8988T (cell line): Measurements from ENCODE around the gene NXPH1.

Source experiments
- DNase-seq: peaks from one replicate; pipeline ENCODE4 v3.0.0; 2011

The NXPH1 gene

GRCh38 chr7:8436965-8437364 lies 3.6 kb downstream of the NXPH1 start:
- DNase-seq, result peak; percentile 94

DNA sequence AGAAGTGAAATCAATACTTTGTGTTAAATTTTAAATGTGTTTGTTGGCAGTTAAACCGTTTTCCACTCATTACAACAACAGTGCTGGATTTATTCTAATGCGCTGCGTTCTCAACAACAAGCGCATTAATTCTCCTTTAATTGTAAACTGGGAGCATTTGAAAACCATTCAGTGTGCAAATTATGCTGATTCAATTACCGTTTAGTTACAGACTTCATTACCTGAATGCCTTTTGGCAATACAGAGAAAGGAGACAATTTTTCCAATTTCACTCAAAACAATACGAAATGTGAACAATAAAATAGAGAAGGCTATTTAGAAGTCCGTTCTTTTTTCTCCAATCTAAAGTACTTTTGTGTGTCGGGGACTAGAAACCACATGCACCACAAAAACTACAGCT lies 4.2 kb downstream of the NXPH1 start:
- DNase-seq, result no peak

- DNase-seq, result no peak
These were observed 7.3 kb downstream of the NXPH1 start for GRCh38 chr7:8440670-8441069.

- DNase-seq, result no peak
These were observed 7.9 kb downstream of the NXPH1 start for GRCh38 chr7:8441106-8441965.

DNA sequence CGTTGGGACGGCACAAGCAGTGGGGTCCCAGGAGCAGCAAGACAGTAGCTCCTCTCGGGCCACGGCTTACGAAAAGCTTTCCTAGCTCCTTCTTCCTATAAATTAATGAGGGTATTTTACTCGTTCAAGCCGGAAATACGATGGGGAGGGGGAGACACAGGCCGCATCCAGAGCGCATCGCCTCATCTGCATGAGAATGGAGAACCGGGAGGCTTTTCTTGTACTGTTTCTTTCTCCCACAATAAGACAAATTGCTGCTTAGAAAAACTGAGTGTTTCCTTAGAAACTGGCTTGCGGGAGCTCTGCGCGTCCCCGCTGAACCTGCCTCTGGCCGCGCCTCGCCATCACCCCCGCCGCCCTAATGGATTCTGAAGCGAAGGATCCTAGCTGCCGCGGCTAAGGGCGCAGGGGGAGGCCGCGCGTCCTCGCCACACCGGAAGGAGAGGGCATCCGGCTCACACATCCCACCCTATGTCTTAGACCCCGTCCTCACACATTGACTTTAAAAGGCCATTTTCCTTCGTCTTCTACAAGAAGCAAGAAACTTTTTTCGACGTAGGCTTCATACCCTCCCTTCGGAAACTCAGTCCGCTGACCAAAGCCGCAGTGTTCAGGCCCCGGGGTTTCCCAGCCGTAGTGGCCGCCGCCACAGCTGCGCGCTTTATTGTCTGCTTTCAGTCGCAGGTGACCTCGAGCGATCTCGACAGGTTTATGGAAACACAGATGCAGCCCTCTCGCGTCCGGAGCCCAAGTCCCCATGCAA lies 8.8 kb downstream of the NXPH1 start:
- DNase-seq, result no peak

DNA sequence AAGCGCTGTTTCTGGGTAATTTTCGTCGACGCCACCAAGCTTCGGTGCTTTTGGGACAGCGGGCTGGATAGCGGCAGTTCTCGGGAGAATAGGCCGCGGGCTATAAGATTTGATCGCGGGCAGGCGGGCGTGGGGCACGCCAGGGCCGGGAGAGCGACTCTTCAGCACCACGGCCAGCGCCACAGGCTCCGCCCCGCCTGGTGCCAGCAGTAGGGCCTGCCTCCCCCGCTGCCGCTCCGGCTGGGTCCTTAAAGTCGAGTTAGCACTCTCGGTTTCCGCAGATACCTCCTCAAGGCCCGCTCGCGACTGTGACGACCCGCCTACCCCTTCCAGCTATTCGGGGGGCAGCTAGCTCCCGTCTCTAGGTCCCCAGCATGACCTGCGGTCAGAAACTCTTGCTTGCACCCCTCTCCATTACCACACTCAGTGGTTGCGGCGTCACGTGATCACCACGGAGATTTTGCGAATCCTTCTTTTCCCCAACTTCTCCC lies 9.4 kb downstream of the NXPH1 start:
- DNase-seq, result no peak

GRCh38 chr7:8443576-8444467 lies 10.4 kb downstream of the NXPH1 start:
- no peak for DNase-seq

- DNase-seq, result no peak
These were observed 11.0 kb downstream of the NXPH1 start for GRCh38 chr7:8444468-8444769.

DNA sequence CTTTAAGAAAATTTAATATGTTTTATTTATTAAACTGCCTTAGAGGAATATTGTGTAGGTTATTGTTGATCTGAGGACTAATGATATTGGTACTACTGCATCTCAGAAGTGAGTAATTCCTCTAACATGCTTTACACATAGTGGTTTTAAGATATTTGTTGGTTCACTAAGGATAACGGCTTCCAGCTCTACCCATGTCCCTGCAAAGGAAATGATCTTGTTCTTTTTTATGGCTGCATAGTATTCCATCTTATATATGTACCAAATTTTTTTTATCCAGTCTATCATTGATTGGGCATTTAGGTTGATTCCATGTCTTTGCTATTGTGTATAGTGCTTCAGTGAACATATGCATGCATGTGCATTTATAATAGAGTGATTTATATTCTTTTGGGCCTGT lies 20.1 kb downstream of the NXPH1 start:
- DNase-seq, result no peak

- DNase-seq, result no peak
These were observed 22.0 kb downstream of the NXPH1 start for GRCh38 chr7:8455426-8455825.

DNA sequence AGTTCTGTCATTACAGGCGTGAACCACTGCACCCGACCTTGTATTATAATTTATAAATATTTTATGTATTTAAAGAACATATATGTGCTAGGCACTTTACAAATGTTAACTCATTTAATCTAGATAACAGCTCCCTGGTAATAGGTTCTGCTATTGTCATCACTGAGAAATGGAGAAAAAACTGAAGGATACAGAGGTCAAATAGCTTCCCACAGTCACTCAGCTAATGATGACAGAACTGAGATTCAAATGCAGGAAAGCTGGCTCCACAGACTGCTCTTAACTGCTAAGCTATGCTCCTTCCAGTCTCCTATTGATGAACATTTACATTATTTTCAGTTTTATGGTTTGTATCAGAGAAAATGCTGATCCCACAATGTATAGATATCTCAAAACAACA lies 28.9 kb downstream of the NXPH1 start:
- DNase-seq, result no peak

- DNase-seq, result no peak
These were observed 31.9 kb downstream of the NXPH1 start for GRCh38 chr7:8465338-8465737.

- DNase-seq, result no peak
These were observed 47.1 kb downstream of the NXPH1 start for GRCh38 chr7:8480527-8480926.

DNA sequence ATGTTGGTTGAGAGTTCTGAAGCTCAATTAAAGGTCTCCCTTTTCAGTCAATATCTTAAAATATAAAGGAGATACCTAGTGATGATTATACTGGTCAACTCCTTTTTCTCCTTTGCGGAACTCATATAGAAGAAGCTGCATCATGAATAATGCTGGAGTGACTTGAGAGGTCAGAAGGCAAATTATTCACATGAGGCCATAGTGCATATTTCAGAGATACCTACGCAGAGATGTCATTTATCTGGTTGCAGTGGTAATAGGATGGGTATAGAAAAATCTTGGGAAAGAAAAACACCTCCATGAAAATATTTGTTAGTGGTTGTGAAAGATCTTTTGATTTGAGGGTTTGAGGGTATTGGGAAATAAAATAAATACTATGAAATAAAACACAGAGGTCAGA lies 47.7 kb downstream of the NXPH1 start:
- no peak for DNase-seq

GRCh38 chr7:8481752-8482446 lies 48.5 kb downstream of the NXPH1 start:
- no peak for DNase-seq

DNA sequence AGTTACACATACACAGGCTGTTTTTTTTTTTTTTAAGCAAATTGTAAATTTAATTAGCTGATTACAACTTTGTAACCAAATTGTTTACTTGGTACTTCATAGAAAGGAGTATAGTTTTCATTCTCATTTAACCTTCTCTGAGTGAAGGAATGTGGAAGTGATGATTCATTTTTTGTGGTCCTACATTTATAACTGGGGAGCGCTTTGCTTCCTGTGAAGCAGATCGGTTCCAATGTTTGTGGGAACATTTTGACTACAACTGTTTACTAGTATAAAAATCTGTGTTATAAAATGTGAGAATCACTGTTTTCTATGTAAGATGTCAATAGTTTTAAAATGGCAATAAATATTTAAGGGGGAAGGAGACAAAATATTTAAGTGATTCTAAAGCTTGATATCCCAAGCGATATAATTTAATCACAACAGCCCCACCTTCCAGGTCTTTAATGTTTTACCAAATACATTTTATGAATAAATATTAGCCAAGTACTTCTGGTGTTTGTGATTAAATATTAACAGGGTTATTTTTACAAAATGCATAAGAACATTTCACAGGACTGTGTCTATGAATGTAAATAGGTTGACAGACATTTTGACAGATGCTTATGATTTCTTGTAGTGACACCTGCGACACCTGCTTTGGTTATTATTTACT lies 57.1 kb downstream of the NXPH1 start:
- DNase-seq, result no peak

GRCh38 chr7:8491106-8491505 lies 57.7 kb downstream of the NXPH1 start:
- DNase-seq, result no peak

DNA sequence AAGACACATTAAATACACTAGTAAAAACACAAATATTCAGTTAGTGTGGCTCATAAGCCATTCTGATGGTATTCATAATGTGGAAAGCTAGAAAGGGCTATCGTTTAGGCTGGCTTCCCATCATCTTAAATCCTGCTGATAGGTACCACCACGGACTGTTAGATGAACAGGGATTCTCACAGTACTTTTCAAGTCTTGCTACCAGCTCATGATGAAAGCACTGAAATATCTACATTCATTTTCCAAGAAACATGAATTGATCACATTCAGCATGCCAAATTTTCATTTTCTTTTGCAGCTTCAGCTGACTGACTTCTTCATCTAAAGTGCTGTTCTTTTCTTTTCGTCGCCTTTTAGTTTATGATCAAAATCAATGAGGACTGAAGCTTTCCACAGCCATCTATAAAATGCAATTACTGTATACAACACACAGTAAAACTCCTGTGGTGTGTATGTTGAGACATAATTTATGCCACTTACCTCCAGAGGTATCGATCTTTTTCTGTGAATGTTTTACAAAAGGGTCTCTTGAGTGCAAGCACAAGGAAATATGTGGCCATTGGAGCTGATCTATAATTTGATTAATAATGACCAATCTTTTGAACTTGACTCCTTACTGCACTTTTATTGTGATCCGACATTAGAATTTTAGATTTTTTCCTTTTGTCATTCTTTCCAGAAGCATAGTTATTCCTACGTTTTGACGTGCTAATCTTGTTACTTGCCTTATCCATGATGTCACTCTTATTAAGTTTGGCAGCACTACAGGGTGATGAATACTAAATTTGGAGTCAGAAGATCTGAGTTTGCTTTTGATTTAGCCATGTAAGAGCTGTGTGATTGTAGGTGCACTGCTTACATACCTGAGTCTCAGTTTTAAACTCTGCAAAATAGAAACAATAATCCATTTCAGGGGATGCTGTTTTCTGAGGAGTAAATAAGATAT lies 58.4 kb downstream of the NXPH1 start:
- no peak for DNase-seq

DNA sequence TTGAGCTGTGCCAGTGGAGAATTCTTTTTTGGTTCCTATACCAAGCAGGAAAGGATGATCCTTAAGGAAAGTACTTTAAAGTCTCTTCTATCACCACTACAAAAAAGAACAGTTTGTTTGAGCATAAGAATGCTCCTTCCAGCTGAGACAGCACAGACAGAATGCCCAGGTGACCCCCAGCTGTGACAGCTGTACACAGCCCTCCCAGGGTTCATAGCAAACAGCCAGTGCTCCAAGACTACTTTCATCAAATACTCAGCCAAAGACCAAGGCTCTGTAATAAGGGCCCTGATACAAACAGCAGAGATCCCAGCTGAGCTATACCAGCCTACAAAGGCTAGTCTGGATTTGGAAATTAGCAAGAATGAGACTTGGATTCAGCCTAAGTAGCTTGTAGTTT lies 65.7 kb downstream of the NXPH1 start:
- no peak for DNase-seq

DNA sequence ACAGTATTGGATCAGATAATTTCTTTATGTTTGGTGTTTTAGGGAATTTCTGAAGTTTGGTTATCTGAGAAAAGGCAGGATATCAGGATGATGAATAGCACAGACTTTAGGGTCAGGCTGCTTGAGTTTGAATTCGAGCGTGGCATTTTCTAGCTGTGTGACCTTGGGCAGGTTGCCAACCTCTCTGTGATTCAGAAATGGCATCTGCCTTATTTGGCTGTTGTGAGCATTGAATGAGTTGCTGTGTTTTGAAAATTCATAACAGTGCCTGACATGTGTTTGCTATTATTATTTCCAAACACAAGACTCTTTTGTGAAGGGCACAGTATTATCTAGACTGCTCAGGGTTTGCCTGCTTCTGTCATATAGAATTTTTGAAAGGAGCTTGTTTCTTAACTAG lies 66.9 kb downstream of the NXPH1 start:
- no peak for DNase-seq

GRCh38 chr7:8507566-8507965 lies 74.2 kb downstream of the NXPH1 start:
- DNase-seq, result no peak
